Skeletal muscle satellite cell (primary cell): ENCODE results near the gene MAP3K5.
A peak's percentile ranks its signal among the peaks of the same experiment; 100 is the strongest.

Experiments used
- H3K27me3 ChIP-seq: 2 replicates; pipeline ENCODE4 v1.7.0; 2013; ENCODE audit warnings: low read length; ENCODE audit not compliant: control insufficient read depth, insufficient read depth
- H3K36me3 ChIP-seq: 2 replicates; pipeline ENCODE4 v1.7.0; 2013; ENCODE audit warnings: mild to moderate bottlenecking, control low read depth, low read length; ENCODE audit not compliant: insufficient read depth
- H3K4me1 ChIP-seq: 2 replicates; pipeline ENCODE4 v1.7.0; 2013; ENCODE audit warnings: low read length; ENCODE audit not compliant: control insufficient read depth, insufficient read depth
- H3K4me2 ChIP-seq: 2 replicates; pipeline ENCODE4 v1.7.0; 2013; ENCODE audit warnings: mild to moderate bottlenecking, low read length
- H3K4me3 ChIP-seq: 2 replicates; pipeline ENCODE4 v1.7.0; 2013; ENCODE audit warnings: low read length
- H3K9ac ChIP-seq: 2 replicates; pipeline ENCODE4 v1.7.0; 2013; ENCODE audit warnings: mild to moderate bottlenecking, low read depth, low read length, moderate library complexity
- H3K9me3 ChIP-seq: replicated peaks from 2 replicates; pipeline ENCODE4 v1.7.0; 2013; ENCODE audit warnings: mild to moderate bottlenecking, control low read depth, low read length

MAP3K5 gene

DNA sequence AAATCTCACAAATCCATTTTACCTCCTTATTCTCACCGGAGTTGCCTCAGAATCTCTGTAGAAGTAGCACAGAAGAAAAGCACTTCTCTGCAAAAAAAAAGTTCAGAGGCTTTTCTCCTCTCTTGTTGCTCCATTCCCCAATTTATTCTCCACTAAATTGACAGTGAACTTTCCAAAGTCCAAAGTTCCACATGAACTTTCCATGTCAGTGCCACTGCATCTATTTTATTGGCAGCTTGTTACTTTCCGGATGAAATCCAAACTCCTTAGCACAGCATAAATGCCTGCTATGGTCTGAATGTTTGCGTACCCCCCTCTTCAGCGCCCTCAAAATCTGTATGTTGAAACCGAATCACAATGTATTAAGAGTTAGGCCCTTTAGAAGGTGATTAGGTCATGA is 165.1 kb downstream of the MAP3K5 start:
- Histone ChIP-seq H3K4me2 (no peak overlapping the region), H3K4me1 (peaks cover 17% of the 10 kb centered on the region), H3K9ac (no peak overlapping the region), H3K4me3 (no peak overlapping the region), H3K9me3 (no peaks in the 10 kb centered on the region), H3K36me3 (peaks cover 43% of the 10 kb centered on the region), H3K27me3 (no peaks in the 10 kb centered on the region)

DNA sequence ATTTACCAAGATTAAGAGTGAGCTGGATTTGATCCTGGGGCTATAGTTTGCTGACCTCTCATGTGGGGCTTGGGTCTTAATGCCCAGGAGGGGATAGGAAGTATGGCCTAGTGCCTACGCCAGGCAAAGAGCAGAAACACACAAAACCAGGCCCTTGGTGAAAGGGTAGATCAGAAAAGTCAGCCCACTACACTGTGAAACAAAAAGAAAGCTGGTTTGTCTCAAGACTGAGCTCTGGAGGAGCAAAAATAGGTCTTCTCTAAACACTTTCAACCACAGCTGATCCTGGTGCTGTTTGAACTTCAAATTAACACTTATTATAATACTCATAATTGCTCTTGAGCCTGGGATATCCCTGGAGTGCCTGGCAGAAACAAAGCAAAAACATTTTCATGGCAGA is 167.0 kb downstream of the MAP3K5 start:
- Histone ChIP-seq H3K4me1 (peaks cover 17% of the 10 kb centered on the region), H3K36me3 (peaks cover 36% of the 10 kb centered on the region), H3K27me3 (no peaks in the 10 kb centered on the region), H3K4me3 (no peak overlapping the region), H3K9me3 (no peaks in the 10 kb centered on the region), H3K9ac (no peak overlapping the region), H3K4me2 (no peak overlapping the region)

DNA sequence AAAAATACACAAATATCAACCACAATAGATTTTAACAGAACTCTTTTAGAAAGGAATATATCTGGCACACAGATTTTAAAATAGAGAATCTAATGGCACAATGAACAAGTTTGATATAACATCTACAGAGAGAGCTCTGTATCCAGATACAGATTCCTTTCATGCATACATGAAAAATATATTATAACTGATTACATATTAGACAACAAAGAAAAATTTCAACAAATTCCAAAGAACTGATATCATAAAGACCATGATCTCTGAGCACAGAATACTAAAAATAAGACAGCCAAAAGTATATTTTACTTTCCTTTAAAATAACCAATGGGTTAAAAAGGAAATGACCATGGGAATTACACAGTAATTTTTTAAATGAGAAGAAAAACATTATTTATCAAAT is 167.9 kb downstream of the MAP3K5 start:
- Histone ChIP-seq H3K27me3 (no peaks in the 10 kb centered on the region), H3K9me3 (no peaks in the 10 kb centered on the region), H3K36me3 (peaks cover 30% of the 10 kb centered on the region), H3K9ac (peak overlapping the region; percentile 0), H3K4me1 (peaks cover 17% of the 10 kb centered on the region), H3K4me2 (no peak overlapping the region), H3K4me3 (no peak overlapping the region)

DNA sequence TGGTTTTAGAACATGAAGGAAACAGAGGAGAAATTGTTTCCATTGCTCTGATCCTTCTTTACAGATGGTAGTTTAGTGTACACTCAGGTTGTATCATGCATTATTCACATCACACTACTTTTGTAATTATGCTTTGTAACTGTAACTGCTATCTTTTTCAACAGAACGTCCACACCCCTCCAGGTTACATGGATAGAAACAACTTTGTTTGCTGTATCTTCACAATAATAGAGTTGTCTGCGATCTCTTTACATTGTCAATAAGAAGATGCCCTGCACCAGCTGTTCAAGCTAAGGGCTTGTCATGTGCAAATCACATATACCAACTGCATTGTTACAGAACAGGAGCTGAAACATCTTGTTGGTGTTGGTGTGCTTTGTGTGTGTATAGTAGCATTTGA is 174.2 kb downstream of the MAP3K5 start:
- H3K9me3 ChIP-seq: no peaks in the 10 kb centered on the region
- no peak overlapping the region for H3K9ac ChIP-seq
- peaks cover 24% of the 10 kb centered on the region for H3K36me3 ChIP-seq
- H3K4me2 ChIP-seq: no peak overlapping the region
- no peak overlapping the region for H3K4me3 ChIP-seq
- H3K27me3 ChIP-seq: no peaks in the 10 kb centered on the region
- peaks cover 21% of the 10 kb centered on the region for H3K4me1 ChIP-seq

DNA sequence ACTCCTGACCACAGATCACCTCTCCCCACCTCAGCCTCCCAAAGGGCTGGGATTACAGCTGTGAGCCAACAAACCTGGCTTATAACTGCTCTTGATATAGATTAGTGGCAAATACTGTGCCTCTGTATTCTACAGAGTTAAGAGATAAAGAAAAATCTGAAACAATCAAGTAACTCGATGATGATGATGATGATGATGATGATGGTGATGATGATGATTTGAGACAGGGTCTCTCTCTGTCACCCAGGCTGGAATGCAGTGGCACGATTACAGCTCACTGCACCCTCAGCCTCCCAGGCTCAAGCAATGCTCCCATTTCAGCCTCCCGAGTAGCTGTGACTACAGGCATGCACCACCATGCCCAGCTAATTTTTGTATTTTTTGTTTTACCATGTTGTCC is 175.8 kb downstream of the MAP3K5 start:
- H3K36me3 ChIP-seq: peaks cover 15% of the 10 kb centered on the region
- H3K9me3 ChIP-seq: no peaks in the 10 kb centered on the region
- peaks cover 27% of the 10 kb centered on the region for H3K4me1 ChIP-seq
- no peak overlapping the region for H3K9ac ChIP-seq
- H3K27me3 ChIP-seq: no peaks in the 10 kb centered on the region
- H3K4me3 ChIP-seq: no peak overlapping the region
- no peak overlapping the region for H3K4me2 ChIP-seq

DNA sequence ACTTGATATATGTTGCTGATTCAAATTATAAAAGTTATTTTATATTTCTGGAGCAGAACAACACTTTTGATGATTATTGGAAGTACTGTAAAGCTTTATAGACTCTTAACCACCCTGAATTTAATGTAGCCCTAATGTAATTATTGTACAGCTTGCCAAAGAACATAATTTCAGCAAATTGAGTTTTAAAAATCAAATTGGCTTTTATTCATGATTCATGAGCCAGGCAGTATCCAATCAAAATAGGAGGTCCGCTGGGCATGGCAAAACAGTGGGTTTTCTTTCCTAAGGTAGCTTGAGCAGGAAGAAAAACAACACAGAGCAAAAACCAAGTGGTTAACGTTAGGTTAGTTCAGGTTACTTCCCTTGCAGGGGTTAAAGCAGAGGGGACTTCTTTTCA is 177.3 kb downstream of the MAP3K5 start:
- peaks cover 10% of the 10 kb centered on the region for H3K36me3 ChIP-seq

DNA sequence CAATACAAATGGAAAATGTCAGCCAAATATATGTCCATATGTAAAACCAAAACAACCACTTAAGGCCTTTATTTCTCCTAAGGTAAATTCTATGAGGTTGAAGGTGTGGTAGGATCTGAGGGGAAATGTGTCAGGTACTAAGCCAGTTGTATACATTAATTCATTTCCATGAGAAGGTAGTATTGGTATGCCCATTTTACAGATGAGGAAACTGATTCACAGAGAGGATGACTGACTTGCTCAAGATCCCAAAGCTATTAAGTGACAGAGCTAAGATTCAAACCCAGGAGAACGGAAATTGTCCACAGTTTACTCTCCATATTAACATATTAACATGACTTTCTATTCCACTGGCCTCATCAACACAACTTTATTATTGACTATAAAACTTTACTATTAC is 177.9 kb downstream of the MAP3K5 start:
- Histone ChIP-seq H3K9ac (peak overlapping the region; percentile 55), H3K9me3 (no peaks in the 10 kb centered on the region), H3K36me3 (peaks cover 10% of the 10 kb centered on the region), H3K4me1 (peaks cover 44% of the 10 kb centered on the region), H3K4me3 (no peak overlapping the region), H3K27me3 (no peaks in the 10 kb centered on the region), H3K4me2 (no peak overlapping the region)

More for the DNA sequence above, 177.3 kb downstream of the MAP3K5 start:
- Histone ChIP-seq H3K4me2 (no peak overlapping the region), H3K9me3 (no peaks in the 10 kb centered on the region), H3K27me3 (no peaks in the 10 kb centered on the region), H3K4me3 (no peak overlapping the region), H3K4me1 (peaks cover 38% of the 10 kb centered on the region), H3K9ac (no peak overlapping the region)

DNA sequence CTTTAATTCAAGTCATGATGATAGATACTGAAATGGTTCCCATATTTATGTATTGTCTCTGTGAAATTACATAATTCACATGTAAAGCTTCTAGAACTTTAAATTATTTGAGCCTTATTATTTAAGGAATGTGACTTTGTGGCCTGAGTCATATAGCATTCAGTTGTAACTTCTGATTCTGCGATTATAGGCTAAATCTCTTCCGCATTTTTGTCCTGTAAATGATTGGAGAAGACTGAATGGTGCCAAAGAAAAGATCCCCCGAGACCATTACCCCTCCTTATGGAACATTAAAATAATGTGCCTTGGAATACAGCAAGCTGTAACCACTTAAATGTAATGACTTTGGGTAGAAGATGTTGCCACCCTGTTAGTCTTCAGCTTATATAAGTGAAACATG is 178.8 kb downstream of the MAP3K5 start:
- peaks cover 8% of the 10 kb centered on the region for H3K36me3 ChIP-seq
- no peaks in the 10 kb centered on the region for H3K27me3 ChIP-seq
- no peaks in the 10 kb centered on the region for H3K9me3 ChIP-seq
- peaks cover 53% of the 10 kb centered on the region for H3K4me1 ChIP-seq
- no peak overlapping the region for H3K4me3 ChIP-seq
- peak overlapping the region; percentile 39 for H3K4me2 ChIP-seq
- H3K9ac ChIP-seq: peak overlapping the region; percentile 55

DNA sequence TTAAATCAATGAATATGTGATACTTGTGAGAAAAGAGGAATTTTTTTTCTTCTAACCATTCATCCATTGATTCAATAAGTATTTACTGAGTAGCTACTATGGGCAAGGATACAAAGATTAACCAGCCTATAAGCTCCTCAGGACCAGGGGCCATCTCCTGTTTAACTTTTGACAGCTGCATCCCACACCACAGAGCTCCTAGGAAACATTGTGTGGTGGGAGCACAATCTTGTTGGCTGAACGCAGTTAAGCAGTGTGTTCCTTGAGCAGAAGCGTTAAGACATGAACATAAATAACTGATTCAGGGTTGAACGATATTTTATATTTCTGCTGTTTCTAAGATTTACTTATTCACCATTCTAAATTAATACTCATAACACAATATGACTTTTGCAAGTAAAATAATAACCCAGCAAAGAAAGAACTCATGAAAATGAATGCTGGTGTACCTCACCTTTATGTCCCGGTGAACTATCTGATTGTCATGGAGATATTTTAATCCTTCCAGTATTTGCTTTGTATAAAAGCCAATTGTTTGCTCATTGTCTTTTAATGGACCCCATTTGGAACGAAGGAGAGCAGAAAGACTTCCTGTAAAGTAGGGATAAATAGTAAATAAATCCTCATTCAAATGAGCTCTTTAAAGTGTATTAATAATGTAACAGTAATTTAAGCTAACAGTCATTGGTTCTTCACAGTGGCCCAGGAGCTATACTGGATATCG is 179.4 kb downstream of the MAP3K5 start:
- peak overlapping the region; percentile 1 for H3K4me2 ChIP-seq
- no peak overlapping the region for H3K4me3 ChIP-seq
- H3K27me3 ChIP-seq: no peaks in the 10 kb centered on the region
- H3K4me1 ChIP-seq: peaks cover 60% of the 10 kb centered on the region
- no peak overlapping the region for H3K9ac ChIP-seq
- no peaks in the 10 kb centered on the region for H3K9me3 ChIP-seq
- peaks cover 3% of the 10 kb centered on the region for H3K36me3 ChIP-seq

DNA sequence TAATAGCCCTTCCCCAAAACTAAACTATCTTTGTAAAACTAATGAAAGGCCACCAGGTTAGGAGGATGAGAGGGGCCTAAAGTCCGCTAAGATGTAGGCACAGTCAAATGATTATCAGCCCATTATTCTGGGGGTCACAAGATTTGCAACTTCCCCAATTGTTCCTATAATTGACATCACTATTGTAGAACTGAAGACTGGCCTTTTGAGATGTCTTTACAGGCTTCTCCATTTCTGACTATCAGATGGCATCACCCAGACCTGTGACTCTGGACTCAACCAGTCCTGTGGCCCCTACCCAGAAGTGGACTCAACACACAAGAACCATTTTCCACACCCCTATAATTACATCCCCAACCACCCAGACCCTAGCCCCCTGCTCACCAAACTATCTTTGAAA is 180.5 kb downstream of the MAP3K5 start:
- no peak overlapping the region for H3K4me2 ChIP-seq
- no peaks in the 10 kb centered on the region for H3K9me3 ChIP-seq
- H3K4me3 ChIP-seq: no peak overlapping the region
- no peaks in the 10 kb centered on the region for H3K27me3 ChIP-seq
- peaks cover 3% of the 10 kb centered on the region for H3K36me3 ChIP-seq
- H3K4me1 ChIP-seq: peaks cover 66% of the 10 kb centered on the region
- H3K9ac ChIP-seq: no peak overlapping the region

DNA sequence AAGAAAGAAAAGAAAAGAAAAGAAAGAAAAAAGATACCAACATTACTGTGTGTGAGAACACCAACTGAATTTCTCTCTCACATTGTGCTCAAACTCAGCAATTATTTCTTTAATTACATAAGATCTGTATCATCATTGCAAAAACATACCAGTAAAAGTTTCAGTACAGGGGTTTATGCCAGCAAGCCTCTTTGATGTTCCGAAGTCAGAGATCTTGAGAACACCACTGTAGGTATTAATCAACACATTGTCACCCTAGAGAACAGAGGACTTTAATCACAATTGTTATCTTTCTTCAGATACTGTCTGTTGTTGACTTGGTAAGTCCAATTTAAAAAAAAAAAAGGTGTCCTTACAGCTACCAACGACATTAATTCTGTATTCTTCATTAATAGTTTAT is 181.1 kb downstream of the MAP3K5 start:
- Histone ChIP-seq H3K9me3 (no peaks in the 10 kb centered on the region), H3K4me1 (peaks cover 66% of the 10 kb centered on the region), H3K4me2 (no peak overlapping the region), H3K4me3 (no peak overlapping the region), H3K36me3 (peaks cover 3% of the 10 kb centered on the region), H3K27me3 (no peaks in the 10 kb centered on the region), H3K9ac (no peak overlapping the region)
